ENCODE data around the gene RASSF5. TPM values are rescaled to one million over a fixed set of nuclear protein-coding genes. Genes with fewer than 3 reads are reported as not detected.

RASSF5 gene
- total and polyA plus RNA-seq, 2 experiments from 2014 or later, result 0.48 to 4.4 TPM

GRCh38 chr1:206521694-206522402 is 14.5 kb downstream of the RASSF5 start:
- no peaks in the 10 kb centered on the region for H3K36me3 ChIP-seq (ENCODE audit: insufficient read depth)
- H3K4me1 Mint-ChIP-seq, result no peaks in the 10 kb centered on the region; the same call in 2 of the 3 replicates
- no peaks in the 10 kb centered on the region for H3K36me3 Mint-ChIP-seq (ENCODE audit: low read depth)
- no peak overlapping the region for H3K27ac ChIP-seq (ENCODE audit: low read depth)
- H3K4me1 ChIP-seq (ENCODE audit: insufficient read depth), result no peaks in the 10 kb centered on the region
- no peaks in the 10 kb centered on the region for H4K20me1 ChIP-seq (replicated peaks; ENCODE audit: insufficient read depth)
- TF ChIP-seq ZNF331 (CRISPR knock-in tag; IDR thresholded peaks at IDR 0.05; ENCODE audit: low read depth), result no peak
- TF ChIP-seq STAT1 (IDR thresholded peaks at IDR 0.05; ENCODE audit: unreplicated experiment), result no peak
- TF ChIP-seq ZNF462 (CRISPR knock-in tag; IDR thresholded peaks at IDR 0.05), result no peak
- TF ChIP-seq REST (IDR thresholded peaks at IDR 0.05; ENCODE audit: unreplicated experiment), result no peak
- TF ChIP-seq, protein P1, sequence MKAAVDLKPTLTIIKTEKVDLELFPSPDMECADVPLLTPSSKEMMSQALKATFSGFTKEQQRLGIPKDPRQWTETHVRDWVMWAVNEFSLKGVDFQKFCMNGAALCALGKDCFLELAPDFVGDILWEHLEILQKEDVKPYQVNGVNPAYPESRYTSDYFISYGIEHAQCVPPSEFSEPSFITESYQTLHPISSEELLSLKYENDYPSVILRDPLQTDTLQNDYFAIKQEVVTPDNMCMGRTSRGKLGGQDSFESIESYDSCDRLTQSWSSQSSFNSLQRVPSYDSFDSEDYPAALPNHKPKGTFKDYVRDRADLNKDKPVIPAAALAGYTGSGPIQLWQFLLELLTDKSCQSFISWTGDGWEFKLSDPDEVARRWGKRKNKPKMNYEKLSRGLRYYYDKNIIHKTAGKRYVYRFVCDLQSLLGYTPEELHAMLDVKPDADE (IDR thresholded peaks at IDR 0.05), result no peak
- TF ChIP-seq EZH2phosphoT487 (IDR thresholded peaks at IDR 0.05; ENCODE audit: unreplicated experiment), result no peak
- H3K27ac Mint-ChIP-seq, result no peak overlapping the region
- no peak overlapping the region for H2AFZ ChIP-seq
- no peaks in the 10 kb centered on the region for H3K27me3 Mint-ChIP-seq (ENCODE audit: insufficient read depth, low read depth, poor library complexity)
- DNase-seq (ENCODE audit: low spot score), result no peak
- no peaks in the 10 kb centered on the region for H3K27me3 ChIP-seq (ENCODE audit: insufficient read depth)
- H3F3A ChIP-seq (replicated peaks; ENCODE audit: low read depth), result no peaks in the 10 kb centered on the region
- H3K4me2 ChIP-seq, result no peak overlapping the region
- no peaks in the 10 kb centered on the region for H3K79me2 ChIP-seq (replicated peaks; ENCODE audit: insufficient read depth)
- H3K4me3 Mint-ChIP-seq, result no peak overlapping the region
- no peak for ATAC-seq
- H3K9me3 Mint-ChIP-seq, result no peaks in the 10 kb centered on the region
- H3K9me2 ChIP-seq (ENCODE audit: insufficient read depth), result no peaks in the 10 kb centered on the region
- no peak overlapping the region for H3K4me3 ChIP-seq
